Measurements from ENCODE around the gene KCNK10. TPM values are rescaled to one million over a fixed set of nuclear protein-coding genes. Genes with fewer than 3 reads are reported as not detected.
"Not testable (repeated sequence)": the region's sequence is repeated elsewhere in the genome, so short reads cannot be mapped to it uniquely, and the experiment has no call there.

The KCNK10 gene
- total RNA-seq, 6 donors from 2014 or later: 0.13 to 0.30 TPM; not detected in 4

DNA sequence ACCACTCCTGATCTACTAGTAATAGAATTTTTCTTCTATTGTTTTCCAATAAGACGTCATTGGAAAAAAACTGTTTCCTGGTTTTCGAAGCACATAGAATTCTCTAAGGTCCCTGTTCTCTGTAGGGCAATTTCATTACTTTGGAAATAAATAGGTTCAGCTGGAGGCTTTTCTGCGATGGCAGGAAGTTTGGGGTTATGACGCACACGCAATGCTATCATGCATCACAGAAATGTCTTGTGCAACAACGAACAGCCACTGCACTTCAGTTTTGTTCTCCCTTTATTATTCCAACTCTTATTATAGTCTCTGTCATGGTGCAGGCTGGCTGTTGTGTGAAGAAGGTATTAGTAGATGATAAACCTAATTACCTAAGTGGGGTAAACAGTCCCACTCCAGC lies 59.0 kb downstream of the KCNK10 start:
- 55 to 61% methylated on average over 6 of the region's 6 CpGs for WGBS, 2 donors
- TF ChIP-seq, protein P1, sequence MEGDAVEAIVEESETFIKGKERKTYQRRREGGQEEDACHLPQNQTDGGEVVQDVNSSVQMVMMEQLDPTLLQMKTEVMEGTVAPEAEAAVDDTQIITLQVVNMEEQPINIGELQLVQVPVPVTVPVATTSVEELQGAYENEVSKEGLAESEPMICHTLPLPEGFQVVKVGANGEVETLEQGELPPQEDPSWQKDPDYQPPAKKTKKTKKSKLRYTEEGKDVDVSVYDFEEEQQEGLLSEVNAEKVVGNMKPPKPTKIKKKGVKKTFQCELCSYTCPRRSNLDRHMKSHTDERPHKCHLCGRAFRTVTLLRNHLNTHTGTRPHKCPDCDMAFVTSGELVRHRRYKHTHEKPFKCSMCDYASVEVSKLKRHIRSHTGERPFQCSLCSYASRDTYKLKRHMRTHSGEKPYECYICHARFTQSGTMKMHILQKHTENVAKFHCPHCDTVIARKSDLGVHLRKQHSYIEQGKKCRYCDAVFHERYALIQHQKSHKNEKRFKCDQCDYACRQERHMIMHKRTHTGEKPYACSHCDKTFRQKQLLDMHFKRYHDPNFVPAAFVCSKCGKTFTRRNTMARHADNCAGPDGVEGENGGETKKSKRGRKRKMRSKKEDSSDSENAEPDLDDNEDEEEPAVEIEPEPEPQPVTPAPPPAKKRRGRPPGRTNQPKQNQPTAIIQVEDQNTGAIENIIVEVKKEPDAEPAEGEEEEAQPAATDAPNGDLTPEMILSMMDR (IDR thresholded peaks at IDR 0.05): no peak
- TF ChIP-seq POLR2A (IDR thresholded peaks at IDR 0.05): no peak
- no peak for TF ChIP-seq EP300 (IDR thresholded peaks at IDR 0.05)
- no peak for TF ChIP-seq POLR2AphosphoS5 (IDR thresholded peaks at IDR 0.05)
- H3K4me3 ChIP-seq: no peak overlapping the region
- ATAC-seq (ENCODE audit: low FRiP score in 2 of 2) (no peak), DNase-seq (no peak)
- no peaks in the 10 kb centered on the region for H3K4me1 ChIP-seq
- H3K27ac ChIP-seq: no peak overlapping the region
- H3K27me3 ChIP-seq: no peaks in the 10 kb centered on the region
- no peaks in the 10 kb centered on the region for H3K9me3 ChIP-seq
- H3K36me3 ChIP-seq: no peaks in the 10 kb centered on the region

DNA sequence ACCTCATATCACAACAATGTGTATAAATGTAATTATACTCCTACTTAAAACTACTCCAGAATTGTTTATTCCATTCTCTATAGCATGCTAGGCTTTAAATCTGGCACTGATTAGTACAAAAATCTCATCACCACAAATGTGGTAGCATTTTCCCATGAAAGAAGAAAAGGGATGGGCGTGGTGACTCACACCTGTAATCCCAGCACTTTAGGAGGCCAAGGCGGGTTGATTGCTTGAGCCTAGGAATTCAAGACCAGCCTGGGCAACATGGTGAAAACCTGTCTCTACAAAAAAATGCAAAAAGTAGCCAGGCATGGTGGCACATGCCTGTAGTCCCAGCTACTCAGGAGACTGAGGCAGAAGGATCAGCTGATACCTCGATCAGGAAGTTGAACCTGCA lies 61.8 kb downstream of the KCNK10 start:
- H3K4me3 ChIP-seq; DNase-seq; H3K36me3 ChIP-seq; H3K27ac ChIP-seq; ATAC-seq (ENCODE audit: low FRiP score in 2 of 2); H3K4me1 ChIP-seq; H3K27me3 ChIP-seq; H3K9me3 ChIP-seq: not testable (repeated sequence)
- WGBS, 2 donors: 81 to 84% methylated on average over 3 of the region's 3 CpGs

DNA sequence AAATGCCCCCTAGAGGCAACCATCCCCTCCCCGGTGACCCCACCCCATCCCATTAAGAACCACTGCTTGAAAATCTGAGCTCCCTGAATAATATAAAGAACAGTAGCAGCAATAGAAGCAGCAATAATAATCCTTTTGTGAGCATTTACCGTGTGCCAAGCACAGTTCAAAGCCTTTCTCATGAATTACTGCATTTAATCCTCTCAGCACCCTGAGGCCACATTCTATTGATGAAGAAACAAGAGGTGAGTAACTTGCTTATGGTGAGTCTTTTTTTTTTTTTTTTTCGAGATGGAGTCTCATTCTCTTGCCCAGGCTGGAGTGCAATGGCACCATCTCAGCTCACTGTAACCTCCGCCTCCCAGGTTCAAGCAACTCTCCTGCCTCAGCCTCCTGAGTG lies 65.0 kb downstream of the KCNK10 start:
- no peak for ATAC-seq (ENCODE audit: low FRiP score in 2 of 2)
- Histone ChIP-seq H3K4me1 (no peaks in the 10 kb centered on the region), H3K27me3 (no peaks in the 10 kb centered on the region)

DNA sequence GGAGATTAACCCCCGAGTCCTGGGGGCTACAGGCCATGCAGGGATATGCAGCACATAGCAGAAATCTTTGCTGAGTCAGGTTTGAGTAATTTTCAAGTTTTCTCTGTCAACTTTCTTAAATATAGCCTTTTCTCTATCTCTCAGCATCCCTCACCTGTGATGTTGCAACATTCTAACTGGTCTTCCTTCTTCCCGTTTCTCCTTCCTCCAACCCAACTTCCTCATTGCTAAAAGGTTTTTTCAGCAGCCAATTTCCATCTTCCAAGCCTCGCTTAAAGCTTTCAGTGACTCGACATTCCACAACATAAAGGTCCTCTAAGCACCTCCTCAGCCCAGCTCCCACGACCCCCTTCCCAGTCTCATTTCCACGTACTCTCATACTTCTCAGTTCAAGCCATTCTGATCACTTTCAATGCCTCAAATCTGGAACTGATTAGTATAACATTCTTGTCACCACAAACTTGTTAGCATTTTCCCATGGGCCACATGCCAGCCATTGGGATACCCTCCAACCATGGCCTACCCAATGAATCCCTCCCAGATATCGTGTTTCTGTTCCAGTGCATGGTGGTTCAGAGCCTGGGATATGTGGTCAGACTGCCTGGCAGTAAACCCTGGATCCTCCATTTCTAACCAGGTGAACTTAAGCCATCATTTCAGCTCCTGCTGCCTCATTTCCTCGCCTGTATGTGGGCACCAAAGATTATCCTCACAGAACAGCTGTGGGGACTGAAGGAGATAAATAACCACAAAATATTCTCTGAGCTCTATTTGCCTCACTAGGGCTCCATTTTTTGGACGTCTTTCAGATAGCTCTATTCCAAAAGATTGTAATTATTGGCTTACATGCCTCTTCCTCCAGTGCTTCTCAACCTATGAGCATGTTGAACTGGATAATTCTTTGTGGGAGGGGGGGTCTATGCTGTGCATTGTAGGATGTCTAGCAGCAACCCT lies 65.8 kb downstream of the KCNK10 start:
- Histone ChIP-seq H3K36me3 (no peaks in the 10 kb centered on the region), H3K27me3 (no peaks in the 10 kb centered on the region), H3K4me1 (no peaks in the 10 kb centered on the region), H3K9me3 (no peaks in the 10 kb centered on the region), H3K27ac (no peak overlapping the region), H3K4me3 (no peak overlapping the region)
- TF ChIP-seq, protein P1 (IDR thresholded peaks at IDR 0.05): no peak
- no peak for TF ChIP-seq POLR2A (IDR thresholded peaks at IDR 0.05)
- TF ChIP-seq POLR2AphosphoS5 (IDR thresholded peaks at IDR 0.05): no peak
- TF ChIP-seq EP300 (IDR thresholded peaks at IDR 0.05): no peak
- no peak for DNase-seq
- ATAC-seq (ENCODE audit: low FRiP score in 2 of 2): no peak
- 52 to 68% methylated on average over 9 of the region's 9 CpGs for WGBS, 2 donors

More for the DNA sequence above, 65.0 kb downstream of the KCNK10 start:
- TF ChIP-seq POLR2A (IDR thresholded peaks at IDR 0.05): no peak
- TF ChIP-seq EP300 (IDR thresholded peaks at IDR 0.05): no peak
- no peak for TF ChIP-seq POLR2AphosphoS5 (IDR thresholded peaks at IDR 0.05)
- TF ChIP-seq, protein P1 (IDR thresholded peaks at IDR 0.05): no peak
- Histone ChIP-seq H3K4me3 (no peak overlapping the region), H3K27ac (no peak overlapping the region), H3K9me3 (no peaks in the 10 kb centered on the region), H3K36me3 (no peaks in the 10 kb centered on the region)
- 79 to 80% methylated on average over 4 of the region's 4 CpGs for WGBS, 2 donors
- no peak for DNase-seq

DNA sequence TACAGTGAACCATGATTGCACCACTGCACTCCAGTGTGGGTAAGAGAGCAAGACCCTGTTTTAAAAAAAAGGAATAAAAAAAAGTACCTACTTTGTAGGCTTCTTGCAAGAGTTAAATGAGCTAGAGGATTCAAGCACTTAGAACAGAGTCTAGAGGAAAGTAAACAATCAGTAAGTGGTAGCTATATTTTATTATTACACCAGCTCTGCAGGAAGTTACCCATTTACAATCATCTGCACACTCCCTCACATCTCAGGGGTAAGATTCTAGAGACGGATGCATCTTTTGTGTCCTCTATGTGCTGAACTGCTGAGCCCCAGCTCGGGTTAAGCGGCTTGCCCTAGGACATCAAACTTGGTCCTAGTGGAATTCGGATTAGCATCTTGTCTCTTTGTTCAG lies 67.3 kb downstream of the KCNK10 start:
- Histone ChIP-seq H3K9me3 (no peaks in the 10 kb centered on the region), H3K36me3 (no peaks in the 10 kb centered on the region), H3K4me1 (no peaks in the 10 kb centered on the region), H3K27ac (no peak overlapping the region), H3K4me3 (no peak overlapping the region), H3K27me3 (no peaks in the 10 kb centered on the region)
- WGBS, 2 donors: 55 to 69% methylated on average over 1 to 4 of the region's 4 CpGs
- no peak for ATAC-seq (ENCODE audit: low FRiP score in 2 of 2)
- no peak for DNase-seq
- TF ChIP-seq EP300 (IDR thresholded peaks at IDR 0.05): no peak
- TF ChIP-seq POLR2A (IDR thresholded peaks at IDR 0.05): no peak
- TF ChIP-seq, protein P1 (IDR thresholded peaks at IDR 0.05): no peak
- TF ChIP-seq POLR2AphosphoS5 (IDR thresholded peaks at IDR 0.05): no peak
